HG02973 (cell line): ENCODE results near the gene CLEC16A.

Experiments
- ATAC-seq: cut with Tn5 transposase; IDR thresholded peaks from one replicate; pipeline ENCODE4 v1.9.1; 2021; ENCODE audit warnings: moderate library complexity; ENCODE audit not compliant: unreplicated experiment

Gene CLEC16A

GRCh38 chr16:11168386-11169051 is 224.2 kb downstream of the CLEC16A start:
- no peak for ATAC-seq

GRCh38 chr16:11169641-11170040 is 225.3 kb downstream of the CLEC16A start:
- ATAC-seq: no peak

- ATAC-seq: no peak
These were observed 225.8 kb downstream of the CLEC16A start for GRCh38 chr16:11170201-11170600.

GRCh38 chr16:11170696-11171447 is 226.5 kb downstream of the CLEC16A start:
- no peak for ATAC-seq

- no peak for ATAC-seq
These were observed 227.0 kb downstream of the CLEC16A start for GRCh38 chr16:11171448-11171709.

DNA sequence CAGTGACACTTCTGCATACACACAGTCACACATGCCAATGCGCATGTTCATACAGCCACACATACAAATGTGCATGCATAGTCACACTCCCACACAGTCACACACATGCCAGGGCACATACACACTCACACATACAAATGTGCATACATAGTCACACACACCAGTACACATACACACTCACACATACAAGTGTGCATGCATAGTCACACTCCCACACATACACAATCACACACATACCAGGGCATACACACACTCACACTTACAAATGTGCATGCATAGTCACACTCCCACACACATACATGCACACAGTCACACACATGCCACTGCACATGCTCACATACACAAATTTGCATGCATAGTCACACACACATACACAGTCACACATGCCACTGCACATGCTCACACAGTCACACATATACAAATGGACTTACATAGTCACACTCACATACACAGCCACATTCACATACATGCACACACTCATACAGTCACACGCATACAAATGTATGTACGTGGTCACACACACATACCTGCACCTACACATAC is 227.5 kb downstream of the CLEC16A start:
- ATAC-seq: no peak

DNA sequence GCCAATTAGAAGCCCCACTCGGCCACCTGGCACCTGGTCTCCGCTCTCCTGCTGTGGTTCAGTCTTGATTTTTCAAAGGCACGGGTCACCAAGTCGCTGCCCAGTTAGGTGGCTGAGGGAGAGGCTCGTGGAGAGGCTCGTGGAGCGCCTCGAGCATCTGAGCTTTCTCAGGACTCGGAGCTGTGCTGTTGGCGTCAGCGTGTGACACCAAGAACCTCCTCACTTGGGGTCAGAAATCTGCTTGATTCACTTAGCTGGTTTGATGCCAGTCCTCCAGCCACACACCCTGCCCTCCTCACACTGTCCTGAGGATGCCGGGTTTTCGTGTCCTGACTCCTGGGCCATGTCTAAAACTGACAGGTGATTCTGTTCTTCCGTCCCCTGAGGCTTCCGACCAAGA is 229.1 kb downstream of the CLEC16A start:
- ATAC-seq: no peak

- ATAC-seq: no peak
These were observed 229.8 kb downstream of the CLEC16A start for GRCh38 chr16:11174141-11174540.

DNA sequence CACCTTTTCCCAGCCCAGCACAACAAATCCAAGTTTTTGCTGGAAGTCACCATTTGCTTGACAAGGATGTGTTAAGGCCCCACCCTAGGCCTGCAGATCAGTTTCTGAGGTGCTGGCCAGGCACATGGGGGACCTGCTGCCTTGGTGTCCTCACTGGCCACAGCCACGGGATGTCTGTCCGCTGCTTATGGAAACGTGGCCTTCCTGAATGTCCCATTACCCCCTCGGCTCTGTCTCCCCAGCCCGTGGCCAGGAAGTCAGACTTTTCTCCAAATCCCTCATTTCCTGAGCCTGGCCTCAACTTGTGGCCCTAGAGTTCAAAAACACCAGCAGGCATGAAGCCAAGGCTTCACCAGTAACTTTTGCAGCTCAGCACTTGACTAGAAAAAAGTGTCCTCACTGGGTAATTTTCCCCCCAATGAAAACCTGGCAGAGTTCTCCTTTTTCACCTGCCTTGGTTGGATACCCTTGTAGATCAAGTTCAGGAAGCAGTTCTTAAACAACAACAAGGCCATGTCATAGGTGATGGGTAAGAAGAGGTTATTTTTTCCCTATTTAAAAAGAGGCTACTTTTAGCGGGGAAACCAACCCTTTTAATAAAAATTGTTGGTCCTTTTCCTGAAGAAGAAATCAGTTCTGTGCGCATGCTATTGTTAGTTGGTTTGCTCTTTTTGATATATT is 230.9 kb downstream of the CLEC16A start:
- no peak for ATAC-seq

DNA sequence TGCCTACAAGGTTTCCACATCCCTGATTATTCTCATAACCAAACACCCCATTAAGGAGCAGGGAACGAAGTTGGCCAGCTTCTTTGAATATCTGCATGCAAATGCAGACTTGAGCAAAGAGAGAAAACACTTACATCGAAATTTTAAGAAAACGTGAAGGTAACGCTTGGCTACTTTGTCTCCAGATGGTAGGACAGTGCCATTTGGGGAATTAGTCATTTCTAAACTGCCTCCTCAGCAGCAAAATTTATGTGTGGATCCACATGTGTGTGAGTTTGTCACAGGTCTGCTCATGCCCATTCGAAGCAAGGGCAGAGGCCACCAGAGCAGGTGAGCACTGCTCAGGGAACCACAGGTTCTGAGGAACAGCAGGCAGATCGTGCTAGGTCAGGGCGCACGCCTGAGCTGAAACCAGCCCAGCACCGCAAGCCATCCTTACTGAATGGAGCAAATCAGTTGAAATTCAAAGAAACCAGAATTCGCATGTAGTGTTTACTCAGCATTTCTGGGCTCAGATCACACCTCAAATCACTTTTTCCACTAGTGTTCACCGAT is 231.5 kb downstream of the CLEC16A start:
- no peak for ATAC-seq

DNA sequence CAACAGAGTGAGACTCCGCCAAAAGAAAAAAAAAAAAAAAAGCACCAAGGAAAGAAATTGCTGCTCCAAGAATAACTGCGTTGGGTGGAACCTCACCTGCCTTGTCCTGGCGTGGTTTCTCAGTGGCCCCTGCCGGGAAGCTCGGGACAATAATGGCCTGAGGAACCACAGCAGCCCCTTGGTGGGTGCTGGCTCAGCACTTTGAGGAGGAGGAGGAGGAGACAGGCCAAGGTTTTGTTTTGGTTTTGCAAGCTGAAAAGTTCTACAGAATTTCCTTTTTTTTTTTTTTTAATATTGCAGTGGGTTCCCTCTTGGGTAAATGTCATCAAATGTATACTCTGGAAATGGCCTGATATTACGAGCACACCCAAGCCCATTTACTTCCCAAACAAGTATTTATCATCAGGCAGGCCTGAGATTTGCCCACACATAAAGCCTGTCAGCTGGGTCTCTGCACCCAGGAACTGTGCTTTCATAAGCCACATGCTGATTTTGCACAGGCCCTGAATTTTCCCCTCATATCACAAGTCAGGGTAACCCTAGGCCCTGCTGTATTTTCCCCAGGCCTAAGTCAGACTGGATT is 233.3 kb downstream of the CLEC16A start:
- no peak for ATAC-seq

DNA sequence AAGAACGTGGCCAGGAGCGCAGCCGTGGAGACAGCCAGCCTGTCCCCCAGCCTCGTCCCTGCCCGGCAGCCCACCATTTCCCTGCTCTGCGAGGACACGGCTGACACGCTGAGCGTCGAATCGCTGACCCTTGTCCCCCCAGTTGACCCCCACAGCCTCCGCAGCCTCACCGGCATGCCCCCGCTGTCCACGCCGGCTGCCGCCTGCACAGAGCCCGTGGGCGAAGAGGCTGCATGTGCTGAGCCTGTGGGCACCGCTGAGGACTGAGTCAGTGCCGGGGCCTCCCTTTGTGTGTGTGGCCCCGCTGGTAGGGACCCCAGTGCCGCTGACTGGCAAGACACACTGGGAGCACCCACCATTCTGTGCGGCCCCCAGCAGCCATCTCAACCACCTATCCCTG is 234.1 kb downstream of the CLEC16A start:
- no peak for ATAC-seq

- no peak for ATAC-seq
These were observed 235.2 kb downstream of the CLEC16A start for GRCh38 chr16:11179574-11179973.

DNA sequence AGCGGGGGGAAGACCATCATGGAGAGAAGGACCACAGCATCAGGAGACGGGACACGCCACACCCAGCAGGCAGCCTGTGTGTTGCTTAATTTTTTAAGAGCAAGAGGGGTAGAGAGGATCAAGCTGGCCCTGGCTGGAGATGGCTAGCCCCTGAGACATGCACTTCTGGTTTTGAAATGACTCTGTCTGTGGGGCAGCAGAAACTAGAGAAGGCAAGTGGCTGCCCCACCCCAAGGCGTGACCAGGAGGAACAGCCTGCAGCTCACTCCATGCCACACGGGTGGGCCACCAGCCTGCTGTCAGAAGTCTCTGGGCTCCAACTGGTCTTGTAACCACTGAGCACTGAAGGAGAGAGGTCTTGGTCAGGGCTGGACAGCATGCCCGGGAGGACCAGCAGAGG is 236.1 kb downstream of the CLEC16A start:
- peak; percentile 36 for ATAC-seq

DNA sequence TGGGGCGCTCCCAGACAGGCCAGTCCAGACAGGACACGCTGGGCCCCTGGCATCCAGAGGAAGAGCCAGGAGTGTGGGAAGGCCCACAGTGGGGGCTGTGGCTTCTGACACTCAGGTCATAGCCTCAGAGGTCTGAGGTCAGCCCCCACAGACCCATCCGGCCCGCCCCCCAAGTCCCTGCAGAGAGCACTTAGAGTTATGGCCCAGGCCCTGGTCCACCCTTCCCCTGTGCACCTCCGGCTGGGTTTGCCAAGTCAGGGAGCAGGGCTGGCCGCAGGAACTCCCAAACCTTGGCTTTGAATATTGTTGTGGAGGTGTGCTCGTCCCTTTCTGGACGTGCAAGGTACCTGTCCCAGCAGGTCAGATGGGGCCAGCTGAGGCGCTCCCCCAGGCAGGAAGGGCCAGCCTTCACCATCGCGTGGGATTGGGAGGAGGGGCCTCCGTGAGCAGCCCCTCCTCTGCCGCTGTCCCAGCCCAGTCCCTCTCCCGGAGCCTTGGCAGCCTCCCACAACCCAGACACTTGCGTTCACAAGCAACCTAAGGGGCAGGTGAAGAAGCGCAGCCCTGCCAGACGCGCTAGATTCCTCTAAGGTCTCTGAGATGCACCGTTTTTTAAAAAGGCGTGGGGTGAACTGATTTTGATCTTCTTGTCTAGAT is 237.0 kb downstream of the CLEC16A start:
- no peak for ATAC-seq

- no peak for ATAC-seq
These were observed 237.5 kb downstream of the CLEC16A start for GRCh38 chr16:11181899-11182279.

DNA sequence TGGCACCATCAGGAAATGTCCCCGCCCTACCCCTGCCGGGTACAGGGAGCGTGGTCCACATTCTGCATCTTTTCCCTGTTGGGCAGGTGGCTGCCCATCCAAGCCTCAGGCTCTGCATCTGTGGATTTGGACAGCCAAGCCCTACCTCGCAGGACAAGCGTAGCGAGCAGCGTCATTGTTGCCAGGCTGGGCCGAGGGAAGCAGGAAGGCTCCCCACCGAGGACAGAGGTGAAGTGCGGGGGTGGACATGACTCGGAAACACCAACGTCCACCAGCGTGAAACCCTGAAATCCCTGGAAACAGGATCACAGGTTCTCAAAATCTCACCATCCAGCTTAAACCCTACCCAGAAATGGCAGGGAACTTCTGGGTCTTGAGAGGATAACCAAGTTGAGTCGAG is 238.0 kb downstream of the CLEC16A start:
- no peak for ATAC-seq

DNA sequence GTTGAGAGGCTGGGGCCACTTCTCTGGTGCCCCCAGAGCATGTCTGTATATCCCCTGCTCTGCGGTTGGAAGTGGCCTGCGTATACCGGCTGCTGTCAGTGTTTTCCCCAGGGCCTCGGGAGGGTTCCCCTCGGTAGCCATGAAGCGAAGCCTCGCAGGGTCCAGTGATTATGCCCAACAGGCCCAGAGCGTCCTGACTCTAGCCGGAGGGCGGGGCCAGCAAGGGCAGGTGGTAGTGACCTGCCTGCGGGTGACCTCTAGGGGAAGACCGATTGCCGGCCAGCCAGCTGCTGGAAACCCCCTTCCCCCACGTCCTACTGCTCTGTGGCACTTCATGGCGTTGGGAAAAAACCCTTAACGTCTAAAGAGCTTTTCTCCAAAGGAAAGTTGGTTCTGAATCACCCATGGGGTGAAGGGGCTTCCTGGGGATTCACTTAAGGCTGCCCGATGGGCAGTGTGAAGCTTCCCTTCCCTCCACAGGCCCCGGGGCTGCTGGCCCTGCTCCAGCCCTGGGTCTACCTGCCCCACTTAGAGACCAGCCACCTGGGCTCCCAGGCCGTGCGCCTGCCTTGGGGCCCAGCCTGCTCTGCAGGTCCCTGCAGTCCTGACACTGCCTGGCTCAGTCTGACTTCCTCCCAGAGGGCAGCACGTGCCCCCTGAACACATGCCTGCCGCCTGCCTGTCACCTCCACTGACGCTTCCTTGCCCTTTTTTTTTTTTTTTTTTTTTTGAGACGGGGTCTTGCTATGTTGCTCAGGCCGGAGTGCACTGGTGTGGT is 238.9 kb downstream of the CLEC16A start:
- peak; percentile 49 for ATAC-seq

DNA sequence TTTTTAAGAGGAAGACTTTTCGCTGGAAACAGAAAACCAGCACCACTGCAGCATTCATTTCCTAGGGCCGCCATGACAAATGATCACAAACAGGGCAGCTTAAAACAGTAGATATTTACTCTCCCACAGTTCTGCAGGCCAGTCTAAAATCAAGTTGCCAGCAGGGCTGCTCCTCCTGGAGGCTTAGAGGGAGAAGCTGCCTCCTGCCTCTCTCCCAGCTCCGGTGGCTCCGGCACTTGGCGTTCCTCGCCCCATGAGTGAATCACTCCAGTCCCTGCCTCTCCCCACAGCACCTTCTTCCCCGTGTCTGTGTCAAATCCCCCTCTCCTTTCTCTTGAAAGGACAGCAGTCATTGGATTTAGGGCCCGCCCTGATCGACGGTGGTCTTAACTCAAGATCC is 239.6 kb downstream of the CLEC16A start:
- ATAC-seq: no peak

DNA sequence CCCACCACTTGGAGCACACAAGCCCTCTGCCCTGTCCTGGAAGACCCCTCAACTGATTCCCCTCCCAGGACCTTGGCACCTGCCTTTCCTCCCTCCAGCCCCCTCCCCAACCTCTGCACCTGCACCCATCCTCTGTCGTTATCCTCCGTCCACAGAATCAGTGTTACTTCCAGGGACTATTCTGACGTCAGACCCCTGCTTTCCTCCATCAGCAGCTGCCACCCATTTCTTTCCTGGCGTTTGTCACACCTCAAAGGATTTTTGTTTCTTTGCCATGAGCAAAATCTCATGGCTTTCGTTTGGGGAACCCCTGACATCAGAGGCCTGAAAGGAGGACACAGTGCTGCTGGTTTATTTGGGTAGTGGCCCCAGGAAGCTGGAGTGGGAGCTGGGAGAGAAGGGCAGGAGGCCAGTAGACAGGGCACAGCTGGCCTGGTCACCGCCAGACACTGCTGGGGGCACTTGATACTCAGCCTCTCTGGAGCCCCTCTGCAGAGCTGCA is 243.2 kb downstream of the CLEC16A start:
- ATAC-seq: no peak
